Stimulated activated naive CD8-positive, alpha-beta T cell treated with anti-CD3 and anti-CD28 coated beads, Interleukin-15, Interleukin-2, amounts not matched to agents 100 ng/mL and 50 ng/mL, for 24 hours (primary cell): Measurements from ENCODE around the gene FASN.
"Not testable (repeated sequence)": the region's sequence is repeated elsewhere in the genome, so short reads cannot be mapped to it uniquely, and the experiment has no call there.

Experiments
- H3K27ac Mint-ChIP-seq: one replicate; pipeline ENCODE4 v1.8.0; 2021; ENCODE audit warnings: mild to moderate bottlenecking, mixed read lengths
- H3K27me3 Mint-ChIP-seq: one replicate; pipeline ENCODE4 v1.8.0; 2021; ENCODE audit warnings: mixed read lengths
- H3K36me3 Mint-ChIP-seq: one replicate; pipeline ENCODE4 v1.8.0; 2021; ENCODE audit warnings: low read depth, mixed read lengths
- H3K4me1 Mint-ChIP-seq: one replicate; pipeline ENCODE4 v1.8.0; 2021; ENCODE audit warnings: low read depth, mixed read lengths
- H3K4me3 Mint-ChIP-seq: one replicate; pipeline ENCODE4 v1.8.0; 2021; ENCODE audit warnings: mild to moderate bottlenecking, mixed read lengths
- H3K9me3 Mint-ChIP-seq: one replicate; pipeline ENCODE4 v1.8.0; 2021; ENCODE audit warnings: mixed read lengths

The FASN gene

DNA sequence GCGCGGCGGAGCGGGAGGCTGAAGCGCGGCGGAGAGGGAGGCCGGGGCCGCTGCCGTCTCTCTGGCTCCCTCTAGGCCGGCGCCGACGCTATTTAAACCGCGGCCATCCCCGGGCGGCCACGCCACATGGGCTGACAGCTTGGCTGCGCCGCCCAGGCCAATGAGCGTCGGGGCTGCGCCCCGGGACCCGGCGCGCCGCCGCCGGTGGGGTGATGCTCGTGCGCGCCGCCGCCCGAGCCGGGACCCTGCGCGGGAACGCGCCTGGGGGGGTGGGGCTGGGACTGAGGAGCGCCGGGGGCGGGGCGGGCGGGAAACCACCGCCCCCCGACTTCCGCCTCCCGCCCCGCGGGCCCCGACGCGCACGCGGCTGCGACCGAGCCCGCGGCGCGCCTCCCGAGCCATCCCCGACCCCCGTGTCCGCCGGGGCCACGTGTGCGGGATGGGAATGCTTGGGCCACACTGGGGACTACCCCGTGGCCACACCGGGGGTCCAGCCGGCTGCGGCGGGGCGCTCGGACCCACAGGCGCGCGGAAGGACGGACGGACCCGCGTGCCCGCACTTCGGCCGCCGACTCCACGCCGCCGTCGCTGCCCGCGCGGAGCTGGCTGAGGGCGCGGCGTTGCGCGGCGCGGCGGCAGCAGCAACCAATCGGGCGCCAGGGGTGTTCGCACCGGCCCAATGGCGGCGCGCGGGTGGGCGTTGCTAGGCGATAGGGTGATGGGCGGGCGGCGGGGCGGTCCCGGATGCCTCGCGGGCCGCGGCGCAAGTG lies at the start of gene FASN:
TSS of gene FASN (minus strand) at position 68 of the 770 bp plus-strand sequence. CDS start 1,791 bp downstream, outside the sequence.
- no peak within 1 kb of the TSS for H3K27ac Mint-ChIP-seq
- peaks cover 1% of the 10 kb centered on the region for H3K36me3 Mint-ChIP-seq
- H3K9me3 Mint-ChIP-seq = no peaks in the 10 kb centered on the region
- H3K4me3 Mint-ChIP-seq = peak within 1 kb of the TSS; percentile 79
- H3K27me3 Mint-ChIP-seq = no peaks in the 10 kb centered on the region
- H3K4me1 Mint-ChIP-seq = peaks cover 15% of the 10 kb centered on the region

DNA sequence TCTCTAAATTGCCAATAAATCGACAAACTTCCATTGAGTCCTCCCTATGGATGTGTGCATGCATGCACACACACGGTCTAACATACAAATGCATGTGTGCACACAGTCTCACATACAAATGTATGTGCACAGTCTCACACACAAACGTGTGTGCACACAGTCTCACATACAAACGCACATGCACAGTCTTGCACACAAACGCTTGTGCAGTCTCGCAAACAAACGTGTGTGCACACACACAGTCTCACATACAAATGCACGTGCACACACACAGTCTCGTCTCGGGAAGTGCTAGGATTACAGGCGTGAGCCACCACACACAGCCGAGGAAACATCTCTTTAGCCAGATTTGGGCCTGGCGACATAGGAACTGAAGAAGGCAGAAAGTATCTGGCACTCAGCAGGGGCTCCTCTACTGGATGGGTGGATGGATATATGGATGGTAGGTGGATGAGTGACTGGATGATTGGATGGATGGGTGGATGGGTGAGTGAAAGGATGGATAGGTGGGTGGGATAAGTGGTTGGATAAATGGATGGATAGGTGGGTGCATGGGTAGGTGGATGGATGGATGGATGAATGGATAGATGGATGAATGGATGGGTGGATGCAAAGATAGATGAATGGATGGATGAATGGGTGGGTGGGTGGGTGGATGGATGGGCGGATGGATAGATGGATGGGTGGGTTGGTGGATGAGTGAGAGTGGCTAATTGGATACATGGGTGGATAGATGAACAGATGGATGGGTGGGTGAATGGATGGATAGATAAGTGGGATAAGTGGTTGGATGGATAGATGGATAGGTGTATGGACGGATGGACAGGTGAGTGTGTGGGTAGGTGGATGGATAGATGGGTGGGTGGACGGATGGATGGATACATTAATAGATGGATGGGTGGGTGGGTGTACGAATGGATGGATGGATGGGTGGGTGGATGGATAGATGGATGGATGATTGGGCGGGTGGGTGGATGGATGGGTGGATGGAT lies 48.9 kb upstream of the FASN start:
- Mint-ChIP-seq H3K27ac (no peak overlapping the region), H3K27me3 (no peaks in the 10 kb centered on the region)

DNA sequence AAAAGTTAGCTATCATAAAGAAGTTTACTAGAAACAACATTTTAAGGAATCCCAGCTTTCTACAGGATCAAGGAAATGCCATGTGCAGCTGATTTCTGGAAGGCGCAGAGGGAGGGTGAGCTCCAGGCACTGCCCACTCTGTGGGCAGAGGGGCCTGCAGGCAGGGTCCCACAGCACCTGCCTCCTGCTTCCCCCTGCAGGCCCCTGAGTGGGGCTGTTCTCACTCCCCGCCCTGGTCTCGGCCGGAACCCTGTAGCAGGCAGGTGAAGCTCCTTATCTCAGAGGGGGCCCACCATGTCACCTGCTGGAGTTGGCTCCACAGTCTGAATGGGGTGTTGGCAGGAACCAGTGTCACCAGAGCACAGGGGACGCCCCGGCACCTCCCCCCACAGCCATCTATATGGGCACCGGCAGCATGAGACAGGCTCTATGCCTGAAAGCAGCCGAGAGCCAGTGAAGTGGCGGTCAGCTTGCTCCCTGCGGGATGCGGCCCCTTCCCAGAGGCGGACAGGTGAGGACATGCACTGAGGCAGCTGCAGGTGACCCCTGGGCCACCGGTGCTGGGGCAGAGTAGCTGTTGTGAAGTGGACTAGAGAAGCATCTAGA lies 47.6 kb upstream of the FASN start:
- Mint-ChIP-seq H3K27me3 (no peaks in the 10 kb centered on the region), H3K36me3 (peaks cover 9% of the 10 kb centered on the region), H3K9me3 (no peaks in the 10 kb centered on the region), H3K27ac (no peak overlapping the region), H3K4me3 (no peak overlapping the region), H3K4me1 (no peaks in the 10 kb centered on the region)

More for the DNA sequence above, 48.9 kb upstream of the FASN start:
- Mint-ChIP-seq H3K4me1 (no peaks in the 10 kb centered on the region), H3K4me3 (no peak overlapping the region), H3K9me3 (no peaks in the 10 kb centered on the region), H3K36me3 (peaks cover 9% of the 10 kb centered on the region)

DNA sequence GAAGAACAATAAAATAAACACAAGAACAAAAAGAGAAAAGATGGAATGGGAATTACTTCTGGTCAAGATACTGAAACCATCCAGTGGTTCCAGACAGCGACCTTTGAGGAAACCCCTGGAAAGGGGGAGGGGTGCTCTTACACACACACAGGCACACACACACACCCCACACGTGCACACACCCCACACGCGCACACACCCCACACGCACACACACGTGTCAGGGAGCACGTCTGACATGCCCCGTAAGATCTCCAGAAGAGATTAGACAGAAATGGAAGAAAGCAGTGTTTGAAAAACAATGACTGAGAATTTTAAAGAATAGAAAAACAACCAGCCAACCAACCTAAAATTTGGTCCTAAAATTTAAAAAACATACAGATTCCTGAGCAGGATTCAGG lies 45.3 kb upstream of the FASN start:
- H3K4me1 Mint-ChIP-seq = no peaks in the 10 kb centered on the region
- no peaks in the 10 kb centered on the region for H3K27me3 Mint-ChIP-seq
- H3K36me3 Mint-ChIP-seq = peaks cover 9% of the 10 kb centered on the region
- no peaks in the 10 kb centered on the region for H3K9me3 Mint-ChIP-seq
- no peak overlapping the region for H3K27ac Mint-ChIP-seq
- no peak overlapping the region for H3K4me3 Mint-ChIP-seq

DNA sequence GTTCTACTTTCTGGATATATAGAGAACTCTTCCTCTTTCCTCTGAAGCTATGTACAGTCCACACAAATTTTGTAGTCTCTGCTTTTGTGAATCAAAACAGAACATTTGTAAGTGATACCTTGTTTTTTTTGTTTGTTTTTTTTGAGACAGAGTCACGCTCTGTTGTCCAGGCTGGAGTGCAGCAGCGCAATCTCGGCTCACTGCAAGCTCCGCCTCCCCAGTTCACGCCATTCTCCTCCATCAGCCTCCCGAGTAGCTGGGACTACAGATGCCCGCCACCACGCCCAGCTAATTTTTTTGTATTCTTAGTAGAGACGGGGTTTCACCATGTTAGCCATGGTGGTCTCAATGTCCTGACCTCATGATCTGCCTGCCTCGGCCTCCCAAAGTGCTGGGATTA lies 41.9 kb upstream of the FASN start:
- not testable (repeated sequence) for H3K36me3 Mint-ChIP-seq, H3K4me1 Mint-ChIP-seq, H3K4me3 Mint-ChIP-seq, H3K9me3 Mint-ChIP-seq, H3K27me3 Mint-ChIP-seq, H3K27ac Mint-ChIP-seq

DNA sequence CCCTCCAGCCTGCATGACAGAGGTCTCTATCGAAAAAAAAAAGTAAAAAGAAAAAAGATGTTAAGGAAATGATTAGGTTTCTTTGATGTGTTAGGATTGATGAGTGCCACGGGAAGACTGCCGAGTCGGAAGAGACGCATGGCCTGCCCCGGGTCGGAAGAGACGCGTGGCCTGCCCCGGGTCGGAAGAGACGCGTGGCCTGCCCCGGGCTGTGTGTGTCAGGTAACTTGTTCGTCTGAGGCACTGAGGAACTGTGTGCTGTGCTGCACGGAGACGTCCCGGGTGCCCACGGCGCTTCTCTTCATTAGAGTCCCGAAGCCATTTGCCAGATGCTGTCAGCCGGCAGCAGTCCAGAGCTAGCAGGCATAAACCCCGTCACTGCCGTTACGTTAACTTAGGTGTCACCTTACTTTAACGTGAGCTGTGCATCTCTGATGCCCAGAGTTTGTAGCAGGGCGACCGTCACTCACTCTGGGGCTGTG lies 40.5 kb upstream of the FASN start:
- Mint-ChIP-seq H3K4me1 (no peaks in the 10 kb centered on the region), H3K27ac (no peak overlapping the region), H3K27me3 (no peaks in the 10 kb centered on the region), H3K36me3 (no peaks in the 10 kb centered on the region), H3K4me3 (no peak overlapping the region), H3K9me3 (no peaks in the 10 kb centered on the region)

DNA sequence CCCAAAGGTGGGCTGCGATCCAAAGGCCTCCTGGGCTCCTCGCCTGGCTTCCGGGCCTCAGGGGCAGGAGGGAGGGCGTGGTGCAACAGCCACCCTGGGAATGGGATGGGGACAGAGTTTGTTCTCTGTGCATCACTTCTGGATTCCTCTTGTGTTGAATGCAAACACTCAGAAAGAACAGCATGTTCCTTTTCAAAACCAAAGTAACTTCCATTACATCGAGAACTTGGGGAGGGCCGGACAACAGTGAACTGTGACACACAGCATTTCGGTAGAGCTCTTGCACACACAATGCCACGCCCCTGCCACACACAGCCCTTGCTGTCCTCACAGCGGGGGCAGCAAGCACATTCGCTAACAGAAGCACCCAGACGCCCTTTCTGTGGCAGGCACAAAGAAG lies 36.1 kb upstream of the FASN start:
- H3K4me1 Mint-ChIP-seq = no peaks in the 10 kb centered on the region
- H3K27me3 Mint-ChIP-seq = no peaks in the 10 kb centered on the region
- H3K36me3 Mint-ChIP-seq = no peaks in the 10 kb centered on the region
- H3K9me3 Mint-ChIP-seq = no peaks in the 10 kb centered on the region
- H3K4me3 Mint-ChIP-seq = no peak overlapping the region
- no peak overlapping the region for H3K27ac Mint-ChIP-seq

DNA sequence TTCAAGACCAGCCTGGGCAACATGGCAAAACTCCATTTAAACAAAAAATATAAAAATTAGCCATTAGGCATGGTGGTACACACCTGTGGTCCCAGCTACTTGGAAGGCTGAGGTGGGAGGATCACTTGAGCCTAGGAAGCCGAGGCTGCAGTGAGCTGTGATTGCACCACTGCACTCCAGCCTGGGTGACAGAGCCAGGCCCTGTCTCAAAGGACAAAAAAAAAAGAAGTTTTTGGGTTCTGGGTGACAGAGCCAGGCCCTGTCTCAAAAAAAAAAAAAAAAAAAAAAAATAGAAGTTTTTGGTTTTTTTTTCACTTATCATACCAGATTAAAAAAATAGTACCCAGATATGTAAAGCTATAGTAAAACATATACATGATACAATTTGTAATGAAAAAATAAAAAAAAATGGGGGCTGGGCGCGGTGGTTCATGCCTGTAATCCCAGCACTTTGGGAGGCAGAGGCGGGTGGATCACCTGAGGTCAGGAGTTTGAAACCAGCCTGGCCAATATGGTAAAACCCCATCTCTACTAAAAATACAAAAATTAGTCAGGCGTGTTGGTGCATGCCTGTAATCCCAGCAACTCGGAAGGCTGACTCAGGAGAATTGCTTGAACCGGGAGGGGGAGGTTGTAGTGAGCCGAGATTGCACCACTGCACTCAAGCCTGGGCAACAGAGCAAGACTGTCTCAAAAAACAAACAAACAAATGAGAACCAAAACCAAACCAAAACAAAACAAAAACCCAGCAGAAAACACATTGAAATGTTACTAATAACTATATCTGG lies 35.3 kb upstream of the FASN start:
- not testable (repeated sequence) for H3K4me3 Mint-ChIP-seq, H3K27me3 Mint-ChIP-seq, H3K9me3 Mint-ChIP-seq, H3K4me1 Mint-ChIP-seq, H3K36me3 Mint-ChIP-seq, H3K27ac Mint-ChIP-seq

DNA sequence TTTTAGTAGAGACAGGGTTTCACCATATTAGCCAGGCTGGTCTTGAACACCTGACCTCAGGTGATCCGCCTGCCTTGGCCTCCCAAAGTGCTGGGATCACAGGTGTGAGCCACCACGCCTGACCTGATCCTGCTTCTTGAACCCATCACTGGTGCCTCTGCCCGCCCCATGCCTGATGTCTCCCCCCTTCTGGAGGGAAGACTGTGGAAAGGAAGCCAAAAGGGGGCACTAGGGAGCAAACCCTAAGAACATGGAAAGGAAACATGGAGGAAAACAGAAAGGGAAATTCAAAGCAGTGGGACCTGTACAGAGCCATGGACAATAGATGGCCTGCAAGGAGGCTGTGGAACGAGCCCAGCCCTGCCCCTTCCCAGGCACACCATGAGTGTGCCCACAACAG lies 31.1 kb upstream of the FASN start:
- no peaks in the 10 kb centered on the region for H3K27me3 Mint-ChIP-seq
- H3K36me3 Mint-ChIP-seq = peaks cover 7% of the 10 kb centered on the region
- no peak overlapping the region for H3K4me3 Mint-ChIP-seq
- H3K4me1 Mint-ChIP-seq = peaks cover 38% of the 10 kb centered on the region
- no peak overlapping the region for H3K27ac Mint-ChIP-seq
- H3K9me3 Mint-ChIP-seq = no peaks in the 10 kb centered on the region

DNA sequence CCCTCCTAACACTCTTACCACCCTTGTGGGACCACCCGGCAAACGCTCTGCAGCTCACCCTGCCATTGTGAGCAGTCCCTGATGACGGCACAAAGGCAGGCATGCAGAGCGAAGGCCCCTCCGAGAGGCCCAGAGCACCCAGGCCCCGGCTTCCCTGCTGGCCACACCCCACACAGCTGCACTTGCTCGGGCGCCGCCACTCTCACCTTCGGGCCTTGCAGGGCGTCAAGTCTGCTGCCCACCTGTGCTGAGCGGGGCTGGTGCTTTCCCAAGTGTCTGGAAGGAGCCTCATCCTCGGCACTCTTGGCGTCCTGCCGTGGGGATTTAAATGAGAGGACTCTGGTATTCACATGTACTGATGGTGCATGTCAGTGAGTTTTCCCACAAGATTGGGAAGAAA lies 30.3 kb upstream of the FASN start:
- Mint-ChIP-seq H3K9me3 (no peaks in the 10 kb centered on the region), H3K36me3 (peaks cover 7% of the 10 kb centered on the region), H3K27ac (no peak overlapping the region), H3K27me3 (no peaks in the 10 kb centered on the region), H3K4me3 (no peak overlapping the region), H3K4me1 (peaks cover 42% of the 10 kb centered on the region)

DNA sequence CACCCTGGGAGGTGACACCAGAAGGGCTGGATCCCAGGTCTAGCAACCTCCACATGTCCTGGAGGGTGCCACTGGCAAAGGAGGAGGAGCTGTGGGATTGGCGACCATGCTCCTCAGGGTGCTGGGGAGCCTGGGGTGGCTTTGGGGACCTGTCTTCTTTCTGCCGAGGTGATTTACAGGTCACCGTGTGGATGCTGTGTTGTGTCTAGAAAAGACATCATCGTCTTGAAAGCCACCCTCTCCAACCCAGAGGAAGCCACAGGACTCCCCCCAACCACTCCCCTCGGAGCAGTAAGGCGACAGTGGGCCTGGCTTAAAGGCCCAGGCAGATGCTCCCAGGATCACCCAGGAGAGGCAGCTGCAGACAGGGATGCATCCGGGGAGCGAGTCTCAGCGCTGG lies 29.7 kb upstream of the FASN start:
- Mint-ChIP-seq H3K4me1 (peaks cover 45% of the 10 kb centered on the region), H3K36me3 (peaks cover 9% of the 10 kb centered on the region), H3K27ac (no peak overlapping the region), H3K27me3 (no peaks in the 10 kb centered on the region), H3K4me3 (no peak overlapping the region), H3K9me3 (no peaks in the 10 kb centered on the region)

DNA sequence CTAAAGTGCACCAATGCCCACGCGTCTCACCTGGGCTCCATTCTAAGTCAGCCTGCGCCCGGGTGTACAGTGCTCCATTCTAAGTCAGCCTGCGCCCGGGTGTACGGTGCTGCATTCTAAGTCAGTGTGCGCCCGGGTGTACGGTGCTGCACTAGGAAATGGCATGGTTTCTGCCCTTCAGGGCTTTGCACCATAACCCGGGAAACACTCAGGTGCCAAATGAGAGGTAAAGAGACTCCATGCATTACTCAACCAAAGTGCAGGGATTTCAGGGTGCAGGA lies 29.2 kb upstream of the FASN start:
- no peak overlapping the region for H3K4me3 Mint-ChIP-seq
- H3K27me3 Mint-ChIP-seq = no peaks in the 10 kb centered on the region
- H3K36me3 Mint-ChIP-seq = peaks cover 12% of the 10 kb centered on the region
- peaks cover 48% of the 10 kb centered on the region for H3K4me1 Mint-ChIP-seq
- no peaks in the 10 kb centered on the region for H3K9me3 Mint-ChIP-seq
- no peak overlapping the region for H3K27ac Mint-ChIP-seq

DNA sequence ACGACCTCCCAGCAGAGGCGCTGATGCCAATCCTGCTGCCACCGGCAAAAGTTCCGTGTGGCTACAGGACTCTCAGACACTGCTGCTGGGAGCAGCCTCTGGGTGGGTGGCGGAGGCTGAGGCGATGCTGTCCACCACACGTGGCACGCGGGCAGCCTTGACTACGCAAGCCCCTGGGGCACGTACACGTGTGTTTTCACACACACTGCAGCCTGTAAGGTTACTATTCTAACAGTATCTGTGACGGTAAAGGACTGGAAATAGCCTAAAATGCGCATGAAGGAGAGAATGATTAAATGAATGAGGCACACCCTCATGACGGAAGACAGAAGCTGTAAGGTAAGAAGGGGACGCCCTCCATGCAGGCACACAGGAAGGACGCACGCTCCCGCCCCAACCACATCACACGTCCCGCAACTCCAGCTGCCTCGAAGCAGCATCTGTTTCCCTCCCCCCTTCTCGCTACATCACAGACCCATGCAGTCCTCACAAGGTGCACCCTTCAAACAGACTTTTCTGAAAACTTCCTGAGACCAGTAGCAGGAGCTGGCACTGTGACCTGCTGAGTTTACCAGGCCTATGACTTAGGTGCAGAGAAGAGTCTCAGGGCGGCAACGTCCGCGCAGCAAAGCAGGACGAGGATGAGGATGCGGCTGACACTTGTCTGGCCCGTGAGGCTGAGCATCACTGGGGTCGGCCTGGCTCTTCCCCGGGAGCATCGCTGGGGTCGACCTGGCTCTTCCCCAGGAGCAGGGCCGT lies 28.7 kb upstream of the FASN start:
- peak overlapping the region; percentile 95 for H3K27ac Mint-ChIP-seq
- H3K36me3 Mint-ChIP-seq = peaks cover 16% of the 10 kb centered on the region
- no peaks in the 10 kb centered on the region for H3K9me3 Mint-ChIP-seq
- H3K4me3 Mint-ChIP-seq = peak overlapping the region; percentile 74
- H3K4me1 Mint-ChIP-seq = peaks cover 53% of the 10 kb centered on the region
- H3K27me3 Mint-ChIP-seq = no peaks in the 10 kb centered on the region

DNA sequence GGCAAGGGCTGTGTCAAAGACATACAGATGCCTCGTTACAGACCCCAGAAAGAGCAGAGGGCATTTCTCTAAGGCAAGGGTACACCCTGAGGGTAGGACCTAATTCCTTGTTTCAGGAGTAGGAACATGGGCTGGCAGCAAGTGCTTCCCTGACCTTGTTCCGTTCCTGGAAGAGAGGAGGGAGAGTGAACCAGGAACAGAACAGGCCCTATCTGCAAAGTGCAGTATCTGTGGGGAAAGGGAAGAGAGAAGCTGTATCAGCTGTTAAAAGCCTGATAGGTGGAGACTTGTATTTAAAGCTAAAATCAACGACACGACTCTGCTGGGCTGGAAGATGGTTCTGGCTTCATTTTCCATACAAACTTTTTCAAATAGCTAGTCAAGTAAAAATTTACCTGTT lies 26.1 kb upstream of the FASN start:
- Mint-ChIP-seq H3K4me3 (no peak overlapping the region), H3K9me3 (no peaks in the 10 kb centered on the region), H3K36me3 (peaks cover 16% of the 10 kb centered on the region), H3K27ac (no peak overlapping the region), H3K27me3 (no peaks in the 10 kb centered on the region), H3K4me1 (peaks cover 73% of the 10 kb centered on the region)
